HG03159 (cell line): Measurements from ENCODE around the gene SMOC2.

ENCODE experiments used
- ATAC-seq: cut with Tn5 transposase; IDR thresholded peaks from one replicate; pipeline ENCODE4 v1.9.1; 2021; ENCODE audit warnings: mild to moderate bottlenecking, moderate library complexity; ENCODE audit not compliant: unreplicated experiment

The SMOC2 gene

DNA sequence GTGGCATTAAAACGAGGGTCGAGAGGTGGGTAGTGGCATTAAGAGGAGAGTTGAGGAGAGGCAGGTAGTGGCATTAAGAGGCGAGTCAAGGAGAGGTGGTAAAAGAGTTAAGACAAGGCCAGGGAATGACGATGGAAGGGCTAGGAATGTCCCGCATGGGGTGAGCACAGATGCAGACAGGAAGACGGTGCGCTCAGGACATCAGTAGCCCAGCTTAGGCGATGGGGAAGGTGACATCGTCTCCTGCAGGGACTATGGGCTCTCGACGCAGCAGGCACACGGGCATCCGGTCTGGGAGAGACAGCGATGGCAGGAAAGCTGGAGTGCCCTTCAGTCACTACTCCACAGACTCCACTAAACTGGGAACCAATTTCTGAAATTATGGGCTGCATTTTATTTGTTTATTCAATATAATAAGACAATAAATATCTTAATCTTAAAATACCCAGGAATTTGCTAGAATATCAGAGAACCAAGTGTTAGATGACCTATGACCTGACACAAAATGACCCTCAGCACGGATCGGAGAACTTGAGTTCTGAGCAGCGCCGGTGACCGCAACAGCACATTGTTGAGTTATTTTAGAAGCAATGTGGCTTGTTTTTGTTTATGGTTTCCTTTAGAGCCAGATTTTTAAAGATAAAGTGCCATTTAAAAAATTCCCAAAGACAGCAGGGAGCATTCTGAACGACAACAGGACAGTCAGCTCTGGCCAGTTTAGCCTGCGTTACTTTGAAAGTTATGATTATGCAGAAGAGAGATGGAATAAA is 177.7 kb downstream of the SMOC2 start:
- no peak for ATAC-seq

DNA sequence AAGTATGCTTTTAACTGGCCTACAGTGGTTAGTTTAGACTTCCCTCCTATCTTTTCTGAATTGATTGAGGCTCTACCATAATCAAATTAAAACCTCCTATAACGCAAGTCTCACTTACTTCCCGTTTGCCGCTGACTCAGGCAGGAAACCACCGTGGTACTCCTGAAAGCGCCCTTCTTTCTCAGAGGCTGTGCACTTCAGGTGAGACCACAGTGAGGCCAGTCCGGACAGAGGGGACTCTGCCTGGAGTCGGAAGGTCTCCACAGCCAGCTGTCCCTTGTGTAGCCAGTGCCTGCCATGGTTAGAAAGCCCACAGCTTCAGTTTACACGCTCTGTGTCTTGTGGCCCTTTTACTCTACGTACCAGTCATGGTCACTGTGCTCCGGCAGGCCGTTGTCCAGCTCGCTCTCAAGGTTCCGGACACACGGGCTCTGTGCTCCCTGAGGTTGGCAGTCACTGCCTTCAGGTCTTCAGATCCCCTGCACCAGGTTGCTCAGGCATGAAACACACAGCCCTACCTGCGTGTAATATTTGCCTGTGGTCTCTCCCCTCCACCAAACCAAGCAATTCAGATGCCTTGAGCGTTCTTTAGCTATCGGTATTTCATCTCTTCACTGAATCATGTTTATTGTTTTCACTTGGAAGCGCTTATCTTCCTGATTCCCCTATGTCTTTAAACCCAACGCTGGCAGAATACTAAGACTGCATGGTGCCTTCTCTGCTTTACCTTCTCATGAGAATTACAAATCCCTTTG is 178.8 kb downstream of the SMOC2 start:
- no peak for ATAC-seq

DNA sequence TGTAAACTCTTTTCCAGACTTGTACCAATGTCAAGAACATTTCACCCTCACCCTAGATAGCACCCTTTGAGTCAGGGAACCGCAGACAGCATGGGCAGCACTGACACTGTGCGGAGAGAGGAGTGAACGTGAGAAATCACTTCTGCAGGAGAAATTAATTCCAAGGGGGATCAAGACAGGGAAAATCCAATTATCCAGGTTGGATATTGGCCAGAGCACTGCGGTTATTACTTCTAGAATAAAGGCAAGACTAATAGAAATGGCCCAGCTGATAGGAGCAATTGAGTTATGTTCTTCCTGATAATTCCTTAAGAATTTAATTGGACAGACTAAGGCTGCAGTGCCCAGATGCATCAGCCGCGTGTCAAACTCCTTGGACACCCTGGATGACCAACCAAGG is 179.6 kb downstream of the SMOC2 start:
- no peak for ATAC-seq

DNA sequence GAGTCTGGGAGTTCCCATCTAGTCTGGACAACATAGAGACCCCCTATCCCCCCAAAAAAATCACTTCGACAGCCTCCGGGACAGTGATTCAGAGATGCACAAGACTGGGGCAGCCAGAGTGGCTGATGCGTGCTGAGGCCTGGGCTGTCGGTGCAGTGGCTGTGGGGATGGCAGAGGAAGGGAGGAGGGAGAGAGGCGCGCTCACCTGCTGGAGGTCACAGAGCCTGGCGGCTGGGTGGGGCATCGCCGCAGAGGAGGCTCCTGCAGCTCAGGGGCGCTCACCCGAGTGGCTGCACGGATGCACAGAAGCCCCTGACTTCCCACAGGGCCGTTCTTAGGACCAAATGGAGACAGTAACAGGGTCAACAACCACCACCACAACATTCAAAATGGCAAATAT is 182.8 kb downstream of the SMOC2 start:
- no peak for ATAC-seq

- no peak for ATAC-seq
Measured at GRCh38 chr6:168624540-168624939, 183.6 kb downstream of the SMOC2 start.

DNA sequence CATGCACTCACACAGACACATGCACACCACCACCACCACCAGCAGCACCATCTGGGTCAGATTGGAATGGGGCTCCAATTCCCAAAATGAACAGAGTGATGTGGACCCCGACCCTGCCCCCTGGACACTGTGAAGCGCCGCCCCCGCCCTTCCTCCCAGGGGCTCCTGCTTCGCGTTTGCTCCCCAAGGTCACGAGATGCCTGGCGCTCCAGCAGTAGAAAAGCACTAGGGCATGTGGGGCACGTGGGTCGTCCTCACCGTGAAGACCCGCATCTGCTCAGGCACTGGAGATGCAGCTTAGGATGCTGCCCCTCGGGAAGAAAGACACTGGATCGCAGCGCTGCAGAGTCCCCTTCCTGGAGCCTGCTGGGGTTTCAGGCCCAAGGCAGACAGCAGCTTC is 184.0 kb downstream of the SMOC2 start:
- ATAC-seq, result no peak

DNA sequence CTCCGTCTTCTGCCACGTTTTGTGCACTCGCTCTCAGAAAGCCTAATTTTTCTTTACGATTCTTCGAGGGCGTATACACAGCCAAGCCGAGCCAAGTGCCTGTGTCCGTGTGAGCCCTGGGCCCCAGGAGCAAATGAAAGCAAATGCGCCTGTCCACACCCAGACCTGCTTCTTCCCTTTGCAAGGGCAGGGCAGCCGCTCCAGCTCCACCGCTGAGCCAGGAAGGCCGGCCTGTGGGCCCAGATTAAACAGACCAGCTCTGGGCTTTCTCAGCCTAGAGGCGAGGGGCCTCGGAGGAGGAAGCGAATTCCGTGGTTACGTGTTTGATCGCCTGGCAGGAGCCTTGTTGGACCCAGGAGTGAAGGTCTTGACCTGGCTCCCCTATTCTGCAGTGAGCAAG is 184.6 kb downstream of the SMOC2 start:
- no peak for ATAC-seq

GRCh38 chr6:168626046-168626602 is 185.1 kb downstream of the SMOC2 start:
- ATAC-seq, result no peak

- no peak for ATAC-seq
Measured at GRCh38 chr6:168627506-168628175, 186.7 kb downstream of the SMOC2 start.

DNA sequence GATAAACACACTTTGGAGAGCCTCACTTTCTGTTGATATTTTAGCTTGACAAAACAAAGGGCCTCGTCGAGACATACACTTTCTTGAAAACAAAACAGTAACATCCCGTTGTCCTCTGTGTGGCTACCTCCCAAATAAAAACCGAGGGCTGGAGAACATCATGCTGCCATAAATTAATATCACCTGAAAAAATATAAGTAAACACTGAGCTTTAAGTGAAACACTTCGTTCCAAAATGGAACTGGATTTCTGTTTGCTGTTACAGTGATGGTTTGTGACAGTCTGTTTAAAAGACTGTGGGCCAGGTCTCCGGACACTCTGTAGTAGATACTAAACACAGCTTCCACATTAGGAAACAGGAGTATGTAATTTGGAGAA is 187.2 kb downstream of the SMOC2 start:
- no peak for ATAC-seq

GRCh38 chr6:168628732-168629245 is 187.8 kb downstream of the SMOC2 start:
- no peak for ATAC-seq

DNA sequence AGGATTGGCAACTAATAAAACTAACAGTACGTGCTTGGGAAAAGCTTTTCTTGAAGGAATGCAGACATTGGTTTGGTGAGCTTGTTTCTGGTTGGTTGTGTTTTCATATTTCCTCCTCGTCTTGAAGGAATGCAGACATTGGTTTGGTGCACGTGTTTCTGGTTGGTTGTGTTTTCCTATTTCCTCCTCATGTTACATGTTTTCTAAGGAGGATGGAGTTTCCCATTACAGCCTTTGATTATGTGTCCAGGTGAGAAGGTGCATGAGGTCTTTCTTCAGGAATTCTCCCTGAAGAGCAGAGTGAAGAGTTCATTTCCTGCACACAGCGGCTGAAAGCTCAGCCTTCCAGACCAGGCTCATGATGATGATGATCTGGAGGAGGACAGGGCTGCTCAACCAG is 190.6 kb downstream of the SMOC2 start:
- no peak for ATAC-seq

DNA sequence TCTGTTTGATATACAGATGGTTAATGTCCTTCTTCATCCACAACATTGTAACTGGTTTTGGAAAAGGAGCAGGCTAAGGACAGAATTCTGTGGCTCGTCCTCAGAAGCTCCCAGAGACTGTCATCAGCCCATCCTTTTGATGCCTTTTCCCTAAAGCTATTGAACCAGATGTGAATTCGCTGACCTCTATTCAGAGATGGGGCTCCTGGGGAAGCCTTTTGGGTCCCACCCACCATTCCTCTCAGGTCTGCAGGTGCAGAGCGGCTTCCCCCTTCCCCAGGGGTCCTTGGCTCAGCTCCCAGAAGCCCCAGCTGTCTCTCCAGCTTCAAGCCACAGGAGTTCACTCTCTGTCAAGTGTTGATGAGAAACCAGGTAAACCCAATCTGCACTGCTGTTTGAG is 191.7 kb downstream of the SMOC2 start:
- no peak for ATAC-seq

- no peak for ATAC-seq
Measured at GRCh38 chr6:168634541-168635328, 193.8 kb downstream of the SMOC2 start.

DNA sequence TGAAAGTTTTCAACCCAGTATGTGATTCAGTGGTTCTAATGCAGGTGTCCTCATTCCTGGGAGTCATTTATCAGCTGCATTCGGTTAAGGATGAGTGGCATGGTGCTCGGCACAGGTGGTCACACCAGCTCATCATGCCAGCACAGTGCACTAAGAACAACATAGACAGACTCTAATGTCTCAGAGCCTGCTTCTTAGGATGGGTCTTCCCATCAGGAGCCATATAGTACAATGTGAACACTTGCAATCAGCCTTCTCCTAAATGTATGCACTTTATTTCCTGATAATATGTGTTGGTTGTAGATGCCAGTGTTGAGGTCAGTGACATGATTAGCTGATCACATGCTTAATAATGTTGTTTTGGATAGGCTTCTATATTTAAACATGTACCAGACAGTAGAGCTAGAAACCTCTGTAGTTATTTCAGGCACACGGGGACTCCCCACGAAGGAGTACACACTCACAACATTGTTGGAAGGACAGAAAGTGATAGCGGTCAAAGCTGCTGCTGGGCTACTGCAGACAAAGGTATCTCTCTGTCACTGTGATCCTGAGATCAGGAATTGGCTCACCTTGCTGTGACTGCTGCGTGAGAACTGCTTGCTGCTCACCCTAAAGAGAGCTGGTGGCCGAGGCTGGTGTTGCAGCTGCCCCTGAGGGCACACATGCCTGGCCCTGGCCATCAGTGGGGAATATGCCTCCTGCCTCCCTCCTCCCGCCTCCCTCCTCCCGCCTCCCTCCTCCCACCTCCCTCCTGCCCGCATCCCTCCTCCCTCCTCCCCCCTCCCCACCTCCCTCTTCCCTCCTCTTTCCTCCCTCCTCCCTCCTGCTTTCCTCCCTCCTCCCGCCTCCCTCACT is 195.4 kb downstream of the SMOC2 start:
- ATAC-seq, result no peak

GRCh38 chr6:168637834-168638233 is 196.8 kb downstream of the SMOC2 start:
- no peak for ATAC-seq

DNA sequence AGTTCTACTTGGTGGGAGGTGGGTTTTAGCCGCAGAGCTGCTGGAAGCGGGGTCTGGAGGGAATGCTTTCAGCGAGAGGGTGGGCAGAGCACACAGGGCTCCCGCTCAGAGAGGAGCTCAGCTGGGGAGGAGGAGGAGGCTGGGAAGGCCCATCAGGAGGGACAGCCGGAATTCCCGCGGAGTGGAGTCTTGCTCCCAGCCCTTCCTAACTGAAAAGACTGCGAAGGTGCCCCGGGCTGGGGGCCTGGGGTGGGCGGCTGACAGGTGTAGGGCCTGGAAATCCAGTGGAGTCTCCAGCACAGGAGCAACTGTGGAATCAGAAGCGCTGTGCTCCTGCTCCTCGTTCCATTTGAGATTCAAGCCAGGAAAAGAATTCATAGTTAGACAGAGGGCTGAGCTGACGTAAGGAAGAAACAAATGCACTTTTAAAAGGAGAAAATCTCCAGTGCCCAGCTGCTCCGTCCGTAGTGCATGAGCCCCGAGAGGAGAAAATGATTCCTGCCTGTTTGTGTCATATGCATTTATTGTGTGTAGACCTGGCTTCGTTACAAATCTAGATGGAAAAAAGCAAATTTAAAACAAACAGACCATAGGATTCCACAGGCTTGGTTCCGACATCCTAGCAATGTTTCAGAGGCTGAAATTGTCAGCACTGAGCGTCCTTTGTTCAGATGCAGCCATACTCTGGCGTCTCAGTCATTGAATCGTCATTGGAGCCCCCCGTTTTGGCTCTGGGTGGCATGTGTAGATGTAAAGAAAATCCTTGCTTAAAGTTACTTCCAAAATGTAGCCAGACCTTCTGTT is 197.7 kb downstream of the SMOC2 start:
- ATAC-seq, result no peak

- no peak for ATAC-seq
Measured at GRCh38 chr6:168640181-168640580, 199.2 kb downstream of the SMOC2 start.

DNA sequence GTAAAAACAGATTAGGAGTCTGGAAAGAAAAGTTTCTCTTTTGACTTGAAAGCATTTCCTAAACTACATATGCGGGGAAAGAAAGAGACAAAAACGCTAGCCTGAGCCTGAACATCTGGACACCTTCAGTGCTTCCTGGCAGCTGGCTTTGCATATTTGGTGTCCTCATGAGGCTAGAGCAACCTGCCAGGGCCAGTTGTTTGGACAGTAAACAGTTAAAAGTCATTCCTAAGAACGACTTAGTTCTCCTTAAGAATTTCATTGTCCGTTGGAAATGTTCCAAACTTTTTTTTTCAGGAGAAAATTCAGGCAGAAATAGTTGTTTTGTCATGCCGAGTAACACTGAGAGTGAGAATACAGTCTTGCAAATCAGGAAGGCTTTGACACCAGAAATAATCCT is 199.8 kb downstream of the SMOC2 start:
- ATAC-seq, result no peak
